ENCODE results near the gene B4GALNT4. TPM values are rescaled to one million over a fixed set of nuclear protein-coding genes. Genes with fewer than 3 reads are reported as not detected.

Gene B4GALNT4
- total RNA-seq, 4 donors from 2014 or later = not detected

DNA sequence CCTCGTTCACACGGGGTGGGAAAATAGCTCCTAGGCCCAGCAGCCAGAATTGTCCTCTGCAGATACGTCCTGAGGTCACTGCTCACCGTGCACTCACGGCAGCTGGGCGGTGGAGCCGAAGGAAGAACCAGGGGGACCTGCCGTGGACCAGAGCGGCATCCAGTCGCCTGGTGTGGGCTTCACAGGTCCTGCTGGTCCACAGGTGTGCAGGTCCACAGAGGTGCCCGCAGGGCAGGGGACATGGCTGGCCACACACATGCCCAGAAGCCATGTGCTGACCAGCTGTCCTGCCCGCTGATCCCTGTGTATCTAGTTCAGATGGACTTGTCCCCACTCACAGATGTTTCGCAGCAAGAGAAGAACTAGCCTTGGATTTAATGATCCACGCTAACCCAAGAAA lies 14.1 kb downstream of the B4GALNT4 start:
- in situ Hi-C loops (cut with MboI; ENCODE audit: low sequenced_read_pairs in 4 of 4) (no loop called here), intact Hi-C loops (cut with DNase I; ENCODE audit: low total_unique reads) (no loop called here)
- ATAC-seq (no peak), DNase-seq (no peak)
- Histone ChIP-seq H3K4me1 (no peaks in the 10 kb centered on the region), H3K9me3 (no peaks in the 10 kb centered on the region), H3K27ac (no peak overlapping the region), H3K4me3 (no peak overlapping the region), H3K27me3 (peaks cover 0 to 20% (median 3%) of the 10 kb centered on the region in 3 donors), H3K36me3 (no peaks in the 10 kb centered on the region)
- TF ChIP-seq POLR2A (IDR thresholded peaks at IDR 0.05) = no peak
- TF ChIP-seq, protein P1, sequence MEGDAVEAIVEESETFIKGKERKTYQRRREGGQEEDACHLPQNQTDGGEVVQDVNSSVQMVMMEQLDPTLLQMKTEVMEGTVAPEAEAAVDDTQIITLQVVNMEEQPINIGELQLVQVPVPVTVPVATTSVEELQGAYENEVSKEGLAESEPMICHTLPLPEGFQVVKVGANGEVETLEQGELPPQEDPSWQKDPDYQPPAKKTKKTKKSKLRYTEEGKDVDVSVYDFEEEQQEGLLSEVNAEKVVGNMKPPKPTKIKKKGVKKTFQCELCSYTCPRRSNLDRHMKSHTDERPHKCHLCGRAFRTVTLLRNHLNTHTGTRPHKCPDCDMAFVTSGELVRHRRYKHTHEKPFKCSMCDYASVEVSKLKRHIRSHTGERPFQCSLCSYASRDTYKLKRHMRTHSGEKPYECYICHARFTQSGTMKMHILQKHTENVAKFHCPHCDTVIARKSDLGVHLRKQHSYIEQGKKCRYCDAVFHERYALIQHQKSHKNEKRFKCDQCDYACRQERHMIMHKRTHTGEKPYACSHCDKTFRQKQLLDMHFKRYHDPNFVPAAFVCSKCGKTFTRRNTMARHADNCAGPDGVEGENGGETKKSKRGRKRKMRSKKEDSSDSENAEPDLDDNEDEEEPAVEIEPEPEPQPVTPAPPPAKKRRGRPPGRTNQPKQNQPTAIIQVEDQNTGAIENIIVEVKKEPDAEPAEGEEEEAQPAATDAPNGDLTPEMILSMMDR (IDR thresholded peaks at IDR 0.05 in 4 of 5, conservative IDR thresholded peaks at IDR 0.05 in 1 of 5) = no peak

DNA sequence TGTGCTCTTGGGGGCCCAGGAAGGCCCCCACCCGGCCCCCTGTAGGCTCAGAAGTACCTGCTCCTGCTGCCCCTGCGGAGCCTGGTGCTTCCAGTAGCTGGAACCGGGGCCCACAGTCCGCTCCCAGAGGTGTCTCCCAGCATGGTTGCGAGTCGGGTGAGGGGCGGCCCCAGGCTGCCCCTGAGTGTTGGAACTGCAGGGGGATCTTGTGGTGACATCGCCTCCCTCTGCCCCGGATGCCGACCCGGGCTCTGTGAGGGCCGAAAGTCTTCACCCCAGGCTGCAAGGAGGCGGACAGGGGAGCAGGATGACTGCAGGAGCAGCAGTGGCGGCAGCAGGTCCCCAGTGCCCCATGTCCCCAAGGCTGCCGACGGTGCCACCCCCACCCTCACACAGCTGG lies 15.2 kb downstream of the B4GALNT4 start:
- H3K27me3 ChIP-seq = peaks cover 0 to 20% (median 3%) of the 10 kb centered on the region in 3 donors
- DNase-seq (no peak), ATAC-seq (no peak)
- no peak for TF ChIP-seq POLR2A (IDR thresholded peaks at IDR 0.05)
- TF ChIP-seq, protein P1 (IDR thresholded peaks at IDR 0.05 in 4 of 5, conservative IDR thresholded peaks at IDR 0.05 in 1 of 5) = no peak
- no peaks in the 10 kb centered on the region for H3K36me3 ChIP-seq
- no peaks in the 10 kb centered on the region for H3K9me3 ChIP-seq
- H3K27ac ChIP-seq = no peak overlapping the region
- intact Hi-C loops (cut with DNase I; ENCODE audit: low total_unique reads) (no loop called here), in situ Hi-C loops (cut with MboI; ENCODE audit: low sequenced_read_pairs in 4 of 4) (no loop called here)
- H3K4me3 ChIP-seq = no peak overlapping the region
- H3K4me1 ChIP-seq = no peaks in the 10 kb centered on the region

DNA sequence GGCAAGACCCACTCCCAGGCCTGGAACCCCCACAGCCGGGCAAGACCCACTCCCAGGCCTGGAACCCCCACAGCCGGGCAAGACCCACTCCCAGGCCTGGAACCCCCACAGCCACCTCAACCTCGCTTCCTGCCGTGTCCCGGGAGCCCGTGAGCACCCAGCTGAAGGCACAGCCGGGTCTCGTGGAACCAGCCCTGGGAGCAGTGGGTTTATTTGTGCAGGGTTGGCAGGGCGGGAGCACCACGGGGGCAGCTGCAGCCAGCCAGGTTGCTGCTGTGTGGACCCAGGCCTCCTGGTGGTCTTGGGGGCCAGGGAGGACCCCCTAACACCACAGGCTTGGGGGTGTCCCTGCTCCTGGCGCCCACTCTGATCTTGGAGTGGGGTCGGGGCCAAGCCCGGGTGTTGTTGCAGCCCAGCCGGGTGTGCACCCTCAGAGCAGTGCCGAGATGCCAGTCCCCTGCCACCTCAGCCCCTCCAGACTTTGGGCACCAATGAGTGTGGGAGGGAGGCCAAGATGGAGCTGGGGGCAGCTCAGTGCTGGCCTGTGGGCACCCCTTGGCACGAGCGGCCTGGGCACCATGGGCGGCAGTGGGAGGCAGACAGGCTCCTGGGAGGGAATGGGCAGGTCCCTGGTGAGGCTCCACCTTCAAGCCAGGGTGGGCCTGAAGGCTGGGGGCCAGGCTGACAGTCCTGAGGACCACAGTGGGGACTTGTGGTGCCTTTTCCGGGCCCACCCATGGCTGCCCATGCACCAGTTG lies 16.5 kb downstream of the B4GALNT4 start:
- Histone ChIP-seq H3K27me3 (peaks cover 0 to 10% (median 3%) of the 10 kb centered on the region in 3 donors), H3K36me3 (no peaks in the 10 kb centered on the region), H3K27ac (no peak overlapping the region), H3K9me3 (no peaks in the 10 kb centered on the region), H3K4me1 (no peaks in the 10 kb centered on the region), H3K4me3 (no peak overlapping the region)
- ATAC-seq = no peak
- DNase-seq = no peak
- in situ Hi-C loops (cut with MboI; ENCODE audit: low sequenced_read_pairs in 4 of 4) (no loop called here), intact Hi-C loops (cut with DNase I; ENCODE audit: low total_unique reads) (no loop called here)
- TF ChIP-seq, protein P1 (IDR thresholded peaks at IDR 0.05 in 4 of 5, conservative IDR thresholded peaks at IDR 0.05 in 1 of 5) = no peak
- no peak for TF ChIP-seq POLR2A (IDR thresholded peaks at IDR 0.05)

DNA sequence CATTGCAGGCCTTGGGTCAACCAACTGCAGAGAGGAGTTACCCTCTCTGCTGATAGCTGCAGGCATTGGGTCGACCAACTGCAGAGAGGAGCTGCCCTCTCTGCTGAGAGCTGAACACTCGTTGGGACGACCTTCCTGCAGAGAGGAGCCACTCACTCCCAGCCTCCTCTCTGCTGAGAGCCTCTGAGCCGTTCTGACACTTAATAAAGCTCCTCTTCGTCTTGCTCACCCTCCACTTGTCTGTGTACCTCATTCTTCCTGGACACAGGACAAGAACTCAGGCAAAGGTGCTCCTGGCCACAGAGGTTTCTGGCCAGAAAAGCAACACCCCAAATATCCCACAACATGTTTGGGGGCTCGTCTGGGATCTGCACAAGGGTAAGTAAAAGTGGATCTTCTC lies 17.2 kb downstream of the B4GALNT4 start:
- intact Hi-C loops (cut with DNase I; ENCODE audit: low total_unique reads) = no loop called here
- H3K4me3 ChIP-seq = no peak overlapping the region
- in situ Hi-C loops (cut with MboI; ENCODE audit: low sequenced_read_pairs in 4 of 4) = no loop called here
- H3K4me1 ChIP-seq = no peaks in the 10 kb centered on the region
- no peaks in the 10 kb centered on the region for H3K9me3 ChIP-seq
- no peak for DNase-seq
- no peak for TF ChIP-seq POLR2A (IDR thresholded peaks at IDR 0.05)
- TF ChIP-seq, protein P1 (IDR thresholded peaks at IDR 0.05 in 4 of 5, conservative IDR thresholded peaks at IDR 0.05 in 1 of 5) = no peak
- peaks cover 0 to 7% (median 3%) of the 10 kb centered on the region in 3 donors for H3K27me3 ChIP-seq
- H3K27ac ChIP-seq = no peak overlapping the region
- no peak for ATAC-seq
- H3K36me3 ChIP-seq = no peaks in the 10 kb centered on the region

Measured in gastrocnemius medialis (tissue), 4 donors.